Astrocyte of the spinal cord (primary cell): ENCODE results near the gene CFH.
"Not testable (repeated sequence)": the region's sequence is repeated elsewhere in the genome, so short reads cannot be mapped to it uniquely, and the experiment has no call there.

Experiments used
- DNase-seq: peaks from one replicate; pipeline ENCODE4 v3.0.0; 2011; ENCODE audit warnings: low read depth, low spot score
- H3K4me3 ChIP-seq: 2 replicates; pipeline ENCODE4 v1.5.1; 2011; ENCODE audit warnings: low read depth, mild to moderate bottlenecking, low read length, moderate library complexity
- CTCF ChIP-seq: IDR thresholded peaks from 2 replicates; pipeline ENCODE4 v1.5.1; 2012; ENCODE audit warnings: low read depth, mild to moderate bottlenecking, low read length, inconsistent platforms
- in situ Hi-C: cut with HindIII; loops from 2 replicates; pipeline ENCODE4 v1.10.0; 2017; ENCODE audit warnings: low sequenced_read_pairs

CFH gene

DNA sequence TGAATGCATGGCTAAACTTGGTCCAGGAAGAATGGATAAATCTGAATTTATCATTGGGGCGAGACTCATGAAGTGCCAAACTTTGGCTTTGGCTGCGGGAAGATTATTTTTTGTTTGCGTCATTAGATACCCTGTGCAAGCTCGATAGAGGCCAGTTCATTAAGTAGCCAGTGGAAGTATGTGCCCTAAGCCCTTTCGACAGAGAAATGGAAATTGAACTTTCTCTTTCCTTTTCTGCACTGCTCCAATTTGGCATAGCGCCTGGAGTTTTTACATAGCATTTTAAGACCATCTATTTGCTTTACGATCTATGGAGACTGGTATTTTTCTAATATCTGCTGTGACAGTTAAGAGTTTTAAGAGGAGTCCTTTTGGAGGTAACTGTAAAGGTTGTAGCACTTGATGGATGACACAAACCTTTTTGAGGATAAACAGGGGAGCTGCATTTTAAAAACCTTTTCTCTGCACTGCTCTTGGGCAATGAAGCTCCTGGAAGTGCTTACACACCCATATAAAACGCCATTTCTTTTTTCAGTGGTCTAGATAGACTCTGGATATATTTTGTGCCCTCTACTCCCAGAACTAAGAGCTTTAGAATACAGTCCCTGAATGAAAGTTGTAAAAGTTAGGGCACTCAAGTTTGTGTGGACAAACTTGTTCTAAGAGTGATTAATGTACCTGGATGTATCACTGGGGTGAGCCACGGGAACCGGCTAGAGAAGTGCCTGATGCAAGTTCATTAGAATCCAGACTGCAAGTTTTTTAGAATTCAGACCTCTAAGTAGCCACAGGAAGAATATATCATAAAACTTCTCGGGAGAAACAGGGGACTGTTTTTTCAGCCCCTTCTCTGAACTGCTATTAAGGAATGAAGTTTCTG lies 81.5 kb downstream of the CFH start:
- no peak for TF ChIP-seq CTCF
- in situ Hi-C loops = no loop called here
- no peak overlapping the region for H3K4me3 ChIP-seq
- peak; percentile 5 for DNase-seq

DNA sequence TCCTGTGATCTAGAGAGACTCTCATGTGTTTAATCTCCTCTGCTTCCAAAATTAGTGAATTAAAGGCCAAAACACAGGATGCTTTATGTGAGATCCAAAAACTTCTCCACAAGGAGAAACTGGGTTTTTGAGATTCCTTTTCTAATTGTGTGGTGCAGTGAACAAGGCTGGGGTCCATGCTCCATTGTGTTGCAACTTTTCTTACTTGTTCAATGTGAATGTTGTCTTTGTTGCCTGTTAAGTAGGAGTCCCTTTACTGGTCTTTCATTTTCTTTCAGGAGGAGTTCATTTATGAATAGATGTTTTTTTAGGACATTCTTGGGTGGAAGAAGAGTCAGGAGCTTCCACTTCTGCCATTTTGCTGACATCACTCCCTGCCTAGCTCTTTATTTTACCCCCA lies 82.2 kb downstream of the CFH start:
- DNase-seq = no peak
- in situ Hi-C loops = no loop called here
- TF ChIP-seq CTCF = no peak
- no peak overlapping the region for H3K4me3 ChIP-seq

DNA sequence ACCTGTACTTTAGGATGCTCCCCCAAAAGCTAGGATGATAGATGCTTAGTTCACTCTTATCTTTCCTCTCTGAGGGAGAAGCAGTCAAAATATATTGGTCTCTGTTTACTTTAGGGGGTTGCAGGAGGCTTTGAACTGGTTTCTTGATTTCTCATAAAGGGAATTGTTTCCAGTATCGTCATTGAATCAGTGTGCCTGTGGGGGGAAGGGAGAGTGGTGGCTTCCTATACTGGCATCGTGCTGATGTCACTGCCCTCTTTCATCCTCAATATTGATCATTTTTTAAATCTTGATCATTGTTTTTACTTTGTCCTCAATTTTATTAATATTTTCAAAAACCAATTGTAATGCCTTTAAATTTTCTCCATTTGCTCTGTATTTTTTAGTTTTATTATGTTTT lies 82.6 kb downstream of the CFH start:
- in situ Hi-C loops = no loop called here
- no peak for DNase-seq
- no peak overlapping the region for H3K4me3 ChIP-seq
- no peak for TF ChIP-seq CTCF

DNA sequence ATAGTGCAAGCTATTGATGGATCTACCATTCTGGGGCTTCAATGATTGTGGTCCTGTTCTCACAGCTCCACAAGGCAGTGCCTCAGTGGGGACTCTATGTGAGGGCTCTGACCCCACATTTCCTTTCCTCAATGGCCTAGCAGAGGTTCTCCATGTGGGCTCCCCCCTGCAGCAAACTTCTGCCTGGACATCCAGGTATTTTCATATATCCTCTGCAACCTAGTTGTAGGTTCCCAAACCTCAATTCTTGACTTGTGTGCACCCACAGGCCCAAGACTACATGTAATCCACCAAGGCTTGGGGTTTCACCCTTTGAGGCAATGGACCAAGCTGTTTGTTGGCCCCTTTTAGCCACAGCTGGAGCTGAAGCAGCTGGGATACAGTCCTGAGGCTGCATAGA lies 86.9 kb downstream of the CFH start:
- in situ Hi-C loops = no loop called here
- no peak for DNase-seq
- TF ChIP-seq CTCF = no peak
- H3K4me3 ChIP-seq = no peak overlapping the region

DNA sequence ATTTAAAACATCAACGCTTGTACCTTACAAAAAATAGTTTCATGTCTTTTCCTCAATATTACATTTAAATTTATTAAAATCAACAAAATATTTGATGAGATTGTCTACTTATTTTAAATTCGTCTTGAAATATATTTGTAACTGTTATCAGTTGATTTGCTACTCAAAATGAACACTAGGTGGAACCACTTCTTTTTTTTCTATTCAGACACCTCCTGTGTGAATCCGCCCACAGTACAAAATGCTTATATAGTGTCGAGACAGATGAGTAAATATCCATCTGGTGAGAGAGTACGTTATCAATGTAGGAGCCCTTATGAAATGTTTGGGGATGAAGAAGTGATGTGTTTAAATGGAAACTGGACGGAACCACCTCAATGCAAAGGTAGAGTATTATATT lies 91.4 kb downstream of the CFH start:
- peak; percentile 48 for DNase-seq
- H3K4me3 ChIP-seq, in situ Hi-C loops: not testable (repeated sequence)

GRCh38 chr1:196765019-196765740 lies 113.3 kb downstream of the CFH start:
- H3K4me3 ChIP-seq, in situ Hi-C loops, DNase-seq: not testable (repeated sequence)

- DNase-seq, in situ Hi-C loops: not testable (repeated sequence)
Observed at GRCh38 chr1:196769823-196770222, 118.0 kb downstream of the CFH start.

DNA sequence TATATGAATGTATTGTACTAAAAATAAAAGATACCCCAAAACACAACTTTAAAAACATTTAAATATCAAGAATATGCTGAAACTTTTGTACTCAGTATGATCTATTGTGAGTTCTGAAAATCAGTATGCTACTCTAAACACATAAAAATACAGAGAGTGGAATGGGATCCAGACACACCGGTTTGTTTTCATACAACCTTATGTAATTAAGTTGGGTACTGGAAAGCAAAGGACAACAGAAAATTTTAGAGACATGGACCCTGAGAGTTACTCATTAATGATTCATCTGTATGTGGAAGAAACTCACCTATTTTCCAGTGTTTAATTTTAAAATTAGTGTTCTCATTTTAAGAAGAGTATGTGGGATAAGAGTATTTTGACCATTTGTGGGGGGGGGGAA lies 121.9 kb downstream of the CFH start:
- DNase-seq = no peak
- no peak overlapping the region for H3K4me3 ChIP-seq
- no peak for TF ChIP-seq CTCF
- in situ Hi-C loops = no loop called here

More at GRCh38 chr1:196769823-196770222, 118.0 kb downstream of the CFH start:
- not testable (repeated sequence) for H3K4me3 ChIP-seq
